ENCODE data around the gene C12orf56. TPM values are rescaled to one million over a fixed set of nuclear protein-coding genes. Genes with fewer than 3 reads are reported as not detected.

Gene C12orf56
- 0.10 to 0.38 TPM in 2 of 3 replicates, not detected in the other for total RNA-seq
- long read RNA-seq, result 0 reads

- DNase-seq (ENCODE audit: low spot score), result peak; percentile 94
- Mint-ChIP-seq H3K36me3 (ENCODE audit: low read depth) (no peaks in the 10 kb centered on the region), H3K4me1 (ENCODE audit: low read depth) (peaks cover 3% of the 10 kb centered on the region), H3K27ac (ENCODE audit: unreplicated experiment) (no peak within 1 kb of the TSS), H3K27me3 (ENCODE audit: low read depth) (no peaks in the 10 kb centered on the region), H3K4me3 (ENCODE audit: unreplicated experiment) (peak within 1 kb of the TSS; percentile 56), H3K9me3 (ENCODE audit: low read depth) (no peaks in the 10 kb centered on the region)
- TF ChIP-seq CTCF (IDR thresholded peaks at IDR 0.05), result no peak
These were observed at the start of gene C12orf56 for GRCh38 chr12:64390275-64390851. Gene C12orf56 (minus strand): TSS chr12:64390758. CDS start chr12:64390565, 193 bp downstream.

- no peak for DNase-seq (ENCODE audit: low spot score)
- H3K27ac Mint-ChIP-seq (ENCODE audit: unreplicated experiment), result no peak overlapping the region
- H3K4me3 Mint-ChIP-seq (ENCODE audit: unreplicated experiment), result no peak overlapping the region
- peaks cover 52% of the 10 kb centered on the region for H3K36me3 Mint-ChIP-seq (ENCODE audit: low read depth)
- no peaks in the 10 kb centered on the region for H3K27me3 Mint-ChIP-seq (ENCODE audit: low read depth)
- no peak for TF ChIP-seq CTCF (IDR thresholded peaks at IDR 0.05)
- no peaks in the 10 kb centered on the region for H3K4me1 Mint-ChIP-seq (ENCODE audit: low read depth)
- H3K9me3 Mint-ChIP-seq (ENCODE audit: low read depth), result no peaks in the 10 kb centered on the region
These were observed 49.5 kb upstream of the C12orf56 start for GRCh38 chr12:64440100-64440499.

GRCh38 chr12:64433915-64434314 lies 43.4 kb upstream of the C12orf56 start:
- no peaks in the 10 kb centered on the region for H3K9me3 Mint-ChIP-seq (ENCODE audit: low read depth)
- no peak overlapping the region for H3K27ac Mint-ChIP-seq (ENCODE audit: unreplicated experiment)
- no peak for DNase-seq (ENCODE audit: low spot score)
- H3K36me3 Mint-ChIP-seq (ENCODE audit: low read depth), result peaks cover 66% of the 10 kb centered on the region
- H3K27me3 Mint-ChIP-seq (ENCODE audit: low read depth), result no peaks in the 10 kb centered on the region
- H3K4me1 Mint-ChIP-seq (ENCODE audit: low read depth), result peaks cover 25% of the 10 kb centered on the region
- H3K4me3 Mint-ChIP-seq (ENCODE audit: unreplicated experiment), result no peak overlapping the region
- no peak for TF ChIP-seq CTCF (IDR thresholded peaks at IDR 0.05)

- H3K4me3 Mint-ChIP-seq (ENCODE audit: unreplicated experiment), result no peak overlapping the region
- TF ChIP-seq CTCF (IDR thresholded peaks at IDR 0.05), result no peak
- H3K27me3 Mint-ChIP-seq (ENCODE audit: low read depth), result no peaks in the 10 kb centered on the region
- DNase-seq (ENCODE audit: low spot score), result no peak
- peak overlapping the region; percentile 85 for H3K27ac Mint-ChIP-seq (ENCODE audit: unreplicated experiment)
- H3K4me1 Mint-ChIP-seq (ENCODE audit: low read depth), result peaks cover 25% of the 10 kb centered on the region
- no peaks in the 10 kb centered on the region for H3K9me3 Mint-ChIP-seq (ENCODE audit: low read depth)
- H3K36me3 Mint-ChIP-seq (ENCODE audit: low read depth), result peaks cover 63% of the 10 kb centered on the region
These were observed 41.2 kb upstream of the C12orf56 start for GRCh38 chr12:64431791-64432190.

- Mint-ChIP-seq H3K4me3 (ENCODE audit: unreplicated experiment) (no peak overlapping the region), H3K9me3 (ENCODE audit: low read depth) (no peaks in the 10 kb centered on the region), H3K27ac (ENCODE audit: unreplicated experiment) (peak overlapping the region; percentile 85), H3K4me1 (ENCODE audit: low read depth) (peaks cover 25% of the 10 kb centered on the region), H3K27me3 (ENCODE audit: low read depth) (no peaks in the 10 kb centered on the region), H3K36me3 (ENCODE audit: low read depth) (peaks cover 65% of the 10 kb centered on the region)
- TF ChIP-seq CTCF (IDR thresholded peaks at IDR 0.05), result no peak
- DNase-seq (ENCODE audit: low spot score), result no peak
These were observed 40.3 kb upstream of the C12orf56 start for GRCh38 chr12:64430886-64431285.

Data from chondrocyte (in vitro differentiated cells).